ENCODE results near the gene FNDC3A. TPM values are rescaled to one million over a fixed set of nuclear protein-coding genes. Genes with fewer than 3 reads are reported as not detected.
"Not testable (repeated sequence)": the region's sequence is repeated elsewhere in the genome, so short reads cannot be mapped to it uniquely, and the experiment has no call there.

FNDC3A gene
- polyA plus RNA-seq, 4 donors = 68.6 to 90.3 (median 76.5) TPM

GRCh38 chr13:49125964-49126524 lies 150.3 kb downstream of the FNDC3A start:
- no peak for DNase-seq (ENCODE audit: low read depth in 4 of 4, low spot score in 2 of 4)

GRCh38 chr13:49132479-49133002 lies 156.8 kb downstream of the FNDC3A start:
- no peak for DNase-seq (ENCODE audit: low read depth in 4 of 4, low spot score in 2 of 4)

GRCh38 chr13:49134305-49134704 lies 158.6 kb downstream of the FNDC3A start:
- no peak for DNase-seq (ENCODE audit: low read depth in 4 of 4, low spot score in 2 of 4)

GRCh38 chr13:49137138-49137643 lies 161.5 kb downstream of the FNDC3A start:
- DNase-seq (ENCODE audit: low read depth in 4 of 4, low spot score in 2 of 4) = not testable (repeated sequence)

- no peak for DNase-seq (ENCODE audit: low read depth in 4 of 4, low spot score in 2 of 4)
Measured at GRCh38 chr13:49140910-49141611, 165.3 kb downstream of the FNDC3A start.

GRCh38 chr13:49146950-49147355 lies 171.2 kb downstream of the FNDC3A start:
- DNase-seq (ENCODE audit: low read depth in 4 of 4, low spot score in 2 of 4) = no peak

GRCh38 chr13:49148405-49148804 lies 172.7 kb downstream of the FNDC3A start:
- no peak for DNase-seq (ENCODE audit: low read depth in 4 of 4, low spot score in 2 of 4)

GRCh38 chr13:49157955-49158584 lies 182.4 kb downstream of the FNDC3A start:
- DNase-seq (ENCODE audit: low read depth in 4 of 4, low spot score in 2 of 4) = not testable (repeated sequence)

- DNase-seq (ENCODE audit: low read depth in 4 of 4, low spot score in 2 of 4) = not testable (repeated sequence)
Measured at GRCh38 chr13:49163162-49163561, 187.4 kb downstream of the FNDC3A start.

- no peak for DNase-seq (ENCODE audit: low read depth in 4 of 4, low spot score in 2 of 4)
Measured at GRCh38 chr13:49164712-49165111, 189.0 kb downstream of the FNDC3A start.

- DNase-seq (ENCODE audit: low read depth in 4 of 4, low spot score in 2 of 4) = no peak
Measured at GRCh38 chr13:49165798-49166752, 190.4 kb downstream of the FNDC3A start.

- no peak for DNase-seq (ENCODE audit: low read depth in 4 of 4, low spot score in 2 of 4)
Measured at GRCh38 chr13:49171359-49171758, 195.6 kb downstream of the FNDC3A start.

- DNase-seq (ENCODE audit: low read depth in 4 of 4, low spot score in 2 of 4) = no peak
Measured at GRCh38 chr13:49183672-49184325, 208.1 kb downstream of the FNDC3A start.

- no peak for DNase-seq (ENCODE audit: low read depth in 4 of 4, low spot score in 2 of 4)
Measured at GRCh38 chr13:49184621-49185020, 208.9 kb downstream of the FNDC3A start.

- DNase-seq (ENCODE audit: low read depth in 4 of 4, low spot score in 2 of 4) = no peak
Measured at GRCh38 chr13:49185264-49185663, 209.6 kb downstream of the FNDC3A start.

- DNase-seq (ENCODE audit: low read depth in 4 of 4, low spot score in 2 of 4) = no peak
Measured at GRCh38 chr13:49190901-49191300, 215.2 kb downstream of the FNDC3A start.

GRCh38 chr13:49206641-49207040 lies 230.9 kb downstream of the FNDC3A start:
- no peak for DNase-seq (ENCODE audit: low read depth in 4 of 4, low spot score in 2 of 4)

GRCh38 chr13:49208619-49209018 lies 232.9 kb downstream of the FNDC3A start:
- no peak for DNase-seq (ENCODE audit: low read depth in 4 of 4, low spot score in 2 of 4)

GRCh38 chr13:49210114-49210513 lies 234.4 kb downstream of the FNDC3A start:
- DNase-seq (ENCODE audit: low read depth in 4 of 4, low spot score in 2 of 4) = no peak

GRCh38 chr13:49210669-49211068 lies 235.0 kb downstream of the FNDC3A start:
- DNase-seq (ENCODE audit: low read depth in 4 of 4, low spot score in 2 of 4) = no peak

All from left renal cortex interstitium (tissue), 4 donors.